IPS DF 6.9 (cell line): ENCODE measurements around the gene COP1.

ENCODE experiments used
- DNase-seq: peaks from one replicate; pipeline ENCODE4 v3.0.0-alpha.2; 2013; ENCODE audit warnings: low read depth, low spot score
- H3K27ac ChIP-seq: one replicate; pipeline ENCODE4 v1.5.1; 2013; ENCODE audit warnings: low read length, control low read depth
- H3K27me3 ChIP-seq: 2 replicates; pipeline ENCODE4 v1.6.1; 2013; ENCODE audit warnings: mild to moderate bottlenecking, low read length; ENCODE audit not compliant: control insufficient read depth, insufficient read depth
- H3K36me3 ChIP-seq: 2 replicates; pipeline ENCODE4 v1.6.1; 2013; ENCODE audit warnings: low read length; ENCODE audit not compliant: control insufficient read depth, insufficient read depth
- H3K4me1 ChIP-seq: 2 replicates; pipeline ENCODE4 v1.6.1; 2013; ENCODE audit warnings: low read length; ENCODE audit not compliant: control insufficient read depth, insufficient read depth
- H3K4me3 ChIP-seq: 2 replicates; pipeline ENCODE4 v1.5.1; 2013; ENCODE audit warnings: mild to moderate bottlenecking, low read length
- H3K9me3 ChIP-seq: 2 replicates; pipeline ENCODE4 v1.6.1; 2013; ENCODE audit warnings: low read length, inconsistent platforms; ENCODE audit not compliant: control insufficient read depth, insufficient read depth
- WGBS: extraction: QIAGEN DNeasy Blood & Tissue Kit; methylation state at CpG from one replicate; pipeline ENCODE4 v1.1.7; 2013; ENCODE audit warnings: mixed read lengths, missing lambda C conversion rate; ENCODE audit not compliant: insufficient read length, insufficient coverage; 5-methylcytosine and 5-hydroxymethylcytosine counted together

Gene COP1

DNA sequence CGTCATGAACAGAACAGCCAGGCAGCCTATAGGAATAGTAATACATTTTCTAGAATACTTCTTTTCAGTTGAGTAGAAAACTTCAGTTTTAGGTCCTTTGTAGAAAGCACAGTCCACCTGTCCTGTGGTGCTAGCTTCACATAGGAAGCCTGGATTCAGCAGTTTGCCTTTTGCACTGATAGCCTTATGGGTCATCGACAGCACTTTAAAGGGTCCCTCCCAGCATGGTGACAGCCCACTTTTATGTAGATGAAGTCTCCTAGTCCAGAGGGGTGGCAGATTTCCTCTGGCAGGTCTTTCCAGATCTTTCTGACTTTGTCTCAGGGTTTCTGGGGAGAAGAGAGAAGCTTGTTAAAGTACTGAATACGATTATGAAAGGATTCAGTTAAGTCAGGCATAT is 302.3 kb downstream of the COP1 start:
- Histone ChIP-seq H3K36me3 (no peaks in the 10 kb centered on the region), H3K4me3 (no peak overlapping the region), H3K9me3 (no peaks in the 10 kb centered on the region), H3K4me1 (no peaks in the 10 kb centered on the region), H3K27me3 (peaks cover 66% of the 10 kb centered on the region), H3K27ac (no peak overlapping the region)
- no peak for DNase-seq
- WGBS: no CpG with 5 or more reads among the region's 3 CpGs

DNA sequence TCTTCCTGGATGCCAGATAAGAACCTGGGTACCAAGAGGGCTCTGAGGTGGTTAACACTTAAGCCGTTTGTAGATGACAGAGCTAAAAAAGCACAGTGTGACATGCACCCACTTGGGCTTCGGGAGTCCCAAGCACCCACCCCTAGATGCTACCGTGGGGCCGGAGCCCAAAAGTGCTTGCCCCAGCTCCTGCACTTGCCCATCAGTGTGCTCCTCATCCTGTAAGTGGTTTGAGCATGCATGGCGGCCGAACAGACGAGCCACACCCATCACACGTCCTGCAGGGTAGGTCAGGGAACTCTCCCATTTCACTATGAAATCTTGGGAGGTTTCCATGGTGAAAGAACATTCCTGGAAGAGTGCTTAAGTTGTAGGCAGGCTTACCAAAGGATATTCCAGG is 304.8 kb downstream of the COP1 start:
- no peak overlapping the region for H3K4me3 ChIP-seq
- no peaks in the 10 kb centered on the region for H3K36me3 ChIP-seq
- DNase-seq: no peak
- H3K4me1 ChIP-seq: no peaks in the 10 kb centered on the region
- peaks cover 75% of the 10 kb centered on the region for H3K27me3 ChIP-seq
- no peaks in the 10 kb centered on the region for H3K9me3 ChIP-seq
- no CpG with 5 or more reads among the region's 8 CpGs for WGBS
- no peak overlapping the region for H3K27ac ChIP-seq

DNA sequence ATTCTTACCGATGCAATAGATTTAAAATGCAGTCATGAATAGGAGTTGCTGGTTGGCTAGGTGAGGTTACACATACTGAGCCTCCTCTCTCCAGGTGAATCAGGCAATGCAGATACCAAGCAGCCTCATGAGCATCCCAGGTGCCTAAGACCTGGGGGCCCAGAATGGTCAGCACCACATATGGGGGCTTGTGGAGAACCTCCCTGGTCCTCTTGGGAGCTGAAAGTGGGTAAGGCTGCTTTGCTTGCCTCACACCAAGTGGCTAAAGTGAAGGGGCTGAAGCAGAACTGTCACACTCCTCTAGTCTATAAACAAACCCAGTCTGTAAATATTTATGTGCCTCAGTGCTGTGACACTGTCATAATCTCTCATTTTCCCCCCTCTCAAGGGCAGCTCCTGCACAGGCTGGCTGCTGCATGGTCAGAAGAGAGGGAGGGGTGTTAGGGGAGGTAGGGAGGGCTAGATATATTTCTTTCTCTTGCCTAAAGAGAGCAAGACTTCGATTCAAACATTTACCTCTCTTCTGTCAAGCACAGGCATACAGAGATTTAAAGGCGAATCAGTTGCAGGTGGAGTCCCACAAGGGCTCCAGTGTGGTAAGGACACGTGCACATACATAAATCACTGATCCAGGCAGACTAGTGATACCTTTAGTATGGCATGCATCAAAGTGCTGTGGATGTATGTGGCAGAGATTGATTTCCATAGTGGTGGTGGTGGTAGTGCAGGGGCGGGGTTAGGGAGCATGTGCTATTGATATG is 305.8 kb downstream of the COP1 start:
- no CpG with 5 or more reads among the region's 5 CpGs for WGBS
- peaks cover 67% of the 10 kb centered on the region for H3K27me3 ChIP-seq
- no peaks in the 10 kb centered on the region for H3K4me1 ChIP-seq
- no peaks in the 10 kb centered on the region for H3K36me3 ChIP-seq
- no peaks in the 10 kb centered on the region for H3K9me3 ChIP-seq
- H3K4me3 ChIP-seq: no peak overlapping the region
- no peak overlapping the region for H3K27ac ChIP-seq
- DNase-seq: no peak

- DNase-seq: no peak
- WGBS: no CpG with 5 or more reads among the region's 4 CpGs
- no peaks in the 10 kb centered on the region for H3K4me1 ChIP-seq
- no peaks in the 10 kb centered on the region for H3K9me3 ChIP-seq
- H3K4me3 ChIP-seq: no peak overlapping the region
- no peak overlapping the region for H3K27ac ChIP-seq
- no peaks in the 10 kb centered on the region for H3K36me3 ChIP-seq
- H3K27me3 ChIP-seq: peaks cover 59% of the 10 kb centered on the region
These were observed 306.9 kb downstream of the COP1 start for GRCh38 chr1:175900171-175900570.

GRCh38 chr1:175895966-175896365 is 311.1 kb downstream of the COP1 start:
- no CpG with 5 or more reads among the region's 1 CpG for whole genome bisulfite sequencing
- H3K27me3 ChIP-seq: peaks cover 34% of the 10 kb centered on the region

More at GRCh38 chr1:175895966-175896365, 311.1 kb downstream of the COP1 start:
- H3K9me3 ChIP-seq: no peaks in the 10 kb centered on the region
- no peaks in the 10 kb centered on the region for H3K36me3 ChIP-seq
- no peak overlapping the region for H3K4me3 ChIP-seq
- H3K27ac ChIP-seq: no peak overlapping the region
- no peaks in the 10 kb centered on the region for H3K4me1 ChIP-seq
- DNase-seq: no peak
